ENCODE results near the gene IFNGR2. TPM values are rescaled to one million over a fixed set of nuclear protein-coding genes. Genes with fewer than 3 reads are reported as not detected.

Gene IFNGR2
- total and polyA plus RNA-seq, 2 of the 13 experiments (the other 11 are each of a cell fraction or from before 2014, with no cell fraction given), result 61.3 to 117 TPM

GRCh38 chr21:33479679-33480480 is 76.7 kb downstream of the IFNGR2 start, which contains the start of gene TMEM50B (continued):
- TF ChIP-seq GZF1 (CRISPR knock-in tag; IDR thresholded peaks at IDR 0.05) (0 out of 2 replicates have a peak, but pooled peaks have one; percentile 26), ZFP37 (CRISPR knock-in tag; IDR thresholded peaks at IDR 0.05; ENCODE audit: borderline replicate concordance) (no peak), NFRKB (IDR thresholded peaks at IDR 0.05) (no peak), CHCHD3 (CRISPR knock-in tag; IDR thresholded peaks at IDR 0.05) (peak; percentile 25; the same call in 1 of the 2 replicates), KAT8 (CRISPR knock-in tag; IDR thresholded peaks at IDR 0.05) (peak; percentile 68), MBD4 (IDR thresholded peaks at IDR 0.05; ENCODE audit: borderline replicate concordance, low read length) (no peak), REL (CRISPR knock-in tag; conservative IDR thresholded peaks at IDR 0.05) (0 out of 2 replicates have a peak, but pooled peaks have one; percentile 46), NONO (IDR thresholded peaks at IDR 0.05) (no peak), NONO (CRISPR knock-in tag; conservative IDR thresholded peaks at IDR 0.05) (no peak; the same call in none of the 2 replicates), YEATS2 (CRISPR knock-in tag; IDR thresholded peaks at IDR 0.05; ENCODE audit: borderline replicate concordance) (peak; percentile 78; the same call in 1 of the 2 replicates), ZNF317 (CRISPR knock-in tag; IDR thresholded peaks at IDR 0.05) (peak; percentile 15; the same call in 1 of the 2 replicates), ASH2L (IDR thresholded peaks at IDR 0.05; ENCODE audit: insufficient read length, low read depth, low read length) (peak; percentile 70), CCDC6 (CRISPR knock-in tag; IDR thresholded peaks at IDR 0.05) (peak; percentile 73), SUZ12 (IDR thresholded peaks at IDR 0.05; ENCODE audit: low read depth, low read length) (no peak), NRL (CRISPR knock-in tag; IDR thresholded peaks at IDR 0.05; ENCODE audit: borderline replicate concordance) (no peak), ZNF570 (CRISPR knock-in tag; IDR thresholded peaks at IDR 0.05; ENCODE audit: borderline replicate concordance) (no peak), ZNF674 (CRISPR knock-in tag; IDR thresholded peaks at IDR 0.05; ENCODE audit: low read depth) (no peak; the same call in 1 of the 2 replicates), ZNF282 (IDR thresholded peaks at IDR 0.05; ENCODE audit: partially characterized antibody) (no peak), EP300 (IDR thresholded peaks at IDR 0.05; ENCODE audit: low read depth in 2 of 2, low read length in 2 of 2) (0 out of 4 replicates have a peak, but pooled peaks of 1 of the 2 experiments have one; percentile 14), EP300 (CRISPR knock-in tag; IDR thresholded peaks at IDR 0.05; ENCODE audit: borderline replicate concordance) (no peak), ZNF773 (CRISPR knock-in tag; IDR thresholded peaks at IDR 0.05; ENCODE audit: borderline replicate concordance) (no peak), GATA4 (IDR thresholded peaks at IDR 0.05; ENCODE audit: borderline replicate concordance, low read depth) (peak; percentile 12; the same call in 1 of the 2 replicates), MBNL3 (CRISPR knock-in tag; conservative IDR thresholded peaks at IDR 0.05) (no peak), ZNF746 (CRISPR knock-in tag; IDR thresholded peaks at IDR 0.05) (no peak)
- TF ChIP-seq, protein P1, sequence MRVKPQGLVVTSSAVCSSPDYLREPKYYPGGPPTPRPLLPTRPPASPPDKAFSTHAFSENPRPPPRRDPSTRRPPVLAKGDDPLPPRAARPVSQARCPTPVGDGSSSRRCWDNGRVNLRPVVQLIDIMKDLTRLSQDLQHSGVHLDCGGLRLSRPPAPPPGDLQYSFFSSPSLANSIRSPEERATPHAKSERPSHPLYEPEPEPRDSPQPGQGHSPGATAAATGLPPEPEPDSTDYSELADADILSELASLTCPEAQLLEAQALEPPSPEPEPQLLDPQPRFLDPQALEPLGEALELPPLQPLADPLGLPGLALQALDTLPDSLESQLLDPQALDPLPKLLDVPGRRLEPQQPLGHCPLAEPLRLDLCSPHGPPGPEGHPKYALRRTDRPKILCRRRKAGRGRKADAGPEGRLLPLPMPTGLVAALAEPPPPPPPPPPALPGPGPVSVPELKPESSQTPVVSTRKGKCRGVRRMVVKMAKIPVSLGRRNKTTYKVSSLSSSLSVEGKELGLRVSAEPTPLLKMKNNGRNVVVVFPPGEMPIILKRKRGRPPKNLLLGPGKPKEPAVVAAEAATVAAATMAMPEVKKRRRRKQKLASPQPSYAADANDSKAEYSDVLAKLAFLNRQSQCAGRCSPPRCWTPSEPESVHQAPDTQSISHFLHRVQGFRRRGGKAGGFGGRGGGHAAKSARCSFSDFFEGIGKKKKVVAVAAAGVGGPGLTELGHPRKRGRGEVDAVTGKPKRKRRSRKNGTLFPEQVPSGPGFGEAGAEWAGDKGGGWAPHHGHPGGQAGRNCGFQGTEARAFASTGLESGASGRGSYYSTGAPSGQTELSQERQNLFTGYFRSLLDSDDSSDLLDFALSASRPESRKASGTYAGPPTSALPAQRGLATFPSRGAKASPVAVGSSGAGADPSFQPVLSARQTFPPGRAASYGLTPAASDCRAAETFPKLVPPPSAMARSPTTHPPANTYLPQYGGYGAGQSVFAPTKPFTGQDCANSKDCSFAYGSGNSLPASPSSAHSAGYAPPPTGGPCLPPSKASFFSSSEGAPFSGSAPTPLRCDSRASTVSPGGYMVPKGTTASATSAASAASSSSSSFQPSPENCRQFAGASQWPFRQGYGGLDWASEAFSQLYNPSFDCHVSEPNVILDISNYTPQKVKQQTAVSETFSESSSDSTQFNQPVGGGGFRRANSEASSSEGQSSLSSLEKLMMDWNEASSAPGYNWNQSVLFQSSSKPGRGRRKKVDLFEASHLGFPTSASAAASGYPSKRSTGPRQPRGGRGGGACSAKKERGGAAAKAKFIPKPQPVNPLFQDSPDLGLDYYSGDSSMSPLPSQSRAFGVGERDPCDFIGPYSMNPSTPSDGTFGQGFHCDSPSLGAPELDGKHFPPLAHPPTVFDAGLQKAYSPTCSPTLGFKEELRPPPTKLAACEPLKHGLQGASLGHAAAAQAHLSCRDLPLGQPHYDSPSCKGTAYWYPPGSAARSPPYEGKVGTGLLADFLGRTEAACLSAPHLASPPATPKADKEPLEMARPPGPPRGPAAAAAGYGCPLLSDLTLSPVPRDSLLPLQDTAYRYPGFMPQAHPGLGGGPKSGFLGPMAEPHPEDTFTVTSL (CRISPR knock-in tag; IDR thresholded peaks at IDR 0.05; ENCODE audit: borderline replicate concordance), result peak; percentile 44; the same call in 1 of the 2 replicates
- TF ChIP-seq, protein P2, sequence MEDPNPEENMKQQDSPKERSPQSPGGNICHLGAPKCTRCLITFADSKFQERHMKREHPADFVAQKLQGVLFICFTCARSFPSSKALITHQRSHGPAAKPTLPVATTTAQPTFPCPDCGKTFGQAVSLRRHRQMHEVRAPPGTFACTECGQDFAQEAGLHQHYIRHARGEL (CRISPR knock-in tag; IDR thresholded peaks at IDR 0.05), result no peak

Measured in HepG2 (cell line).